ENCODE data around the gene CHTOP.
A peak's percentile ranks its signal among the peaks of the same experiment; 100 is the strongest.

Gene CHTOP

DNA sequence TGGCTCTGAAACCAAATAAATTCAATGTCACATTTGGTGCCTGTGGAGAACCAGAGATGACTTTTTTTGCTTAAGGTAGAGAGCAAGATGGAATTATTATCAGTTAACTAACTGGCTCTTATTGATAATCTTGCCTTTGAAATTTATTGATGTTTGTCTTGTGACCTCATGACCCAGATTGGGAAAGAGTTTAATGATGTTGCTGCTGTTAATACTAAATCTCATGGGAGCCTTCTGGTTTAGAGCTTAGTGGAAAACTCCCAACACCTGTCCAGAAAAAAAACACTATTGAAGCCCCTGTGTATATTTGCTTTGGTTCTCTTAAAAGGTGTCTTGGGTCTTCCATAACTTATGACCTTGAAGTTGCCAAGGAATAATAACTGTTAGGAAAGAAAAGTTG lies 9.9 kb downstream of the CHTOP start:
- no peak overlapping the region for H3K23ac ChIP-seq (ENCODE audit: low read length)
- no peak overlapping the region for H2BK120ac ChIP-seq (ENCODE audit: low read depth, low read length)
- peaks cover 13% of the 10 kb centered on the region for H3K79me1 ChIP-seq (ENCODE audit: low read length)
- no peaks in the 10 kb centered on the region for H3K4me1 ChIP-seq (ENCODE audit: control insufficient read depth, low read depth, low read length)
- H2BK5ac ChIP-seq (ENCODE audit: low read length) = no peak overlapping the region
- H3K56ac ChIP-seq (ENCODE audit: low read length) = no peak overlapping the region
- H3K79me2 ChIP-seq (ENCODE audit: control insufficient read depth, insufficient read depth, low read length) = no peaks in the 10 kb centered on the region
- H3K4ac ChIP-seq (ENCODE audit: low read depth, low read length) = no peak overlapping the region
- peaks cover 29% of the 10 kb centered on the region for H3K36me3 ChIP-seq (ENCODE audit: control insufficient read depth, insufficient read depth, low read length)
- no peak for DNase-seq
- no peak overlapping the region for H4K5ac ChIP-seq (ENCODE audit: low read length)
- no peak overlapping the region for H4K8ac ChIP-seq (ENCODE audit: low read depth, low read length)
- H3K4me2 ChIP-seq (ENCODE audit: low read length) = no peak overlapping the region
- H3K27ac ChIP-seq (ENCODE audit: low read depth, low read length) = no peak overlapping the region
- H3K18ac ChIP-seq (ENCODE audit: low read length) = no peak overlapping the region
- H3K27me3 ChIP-seq (ENCODE audit: insufficient read depth, low read length, poor library complexity) = no peaks in the 10 kb centered on the region
- H3K4me3 ChIP-seq (ENCODE audit: low read length) = no peak overlapping the region
- H2AK5ac ChIP-seq (ENCODE audit: low read length) = no peak overlapping the region
- H3K9ac ChIP-seq (ENCODE audit: low read length) = no peak overlapping the region
- H2BK15ac ChIP-seq (replicated peaks; ENCODE audit: low read depth) = no peak overlapping the region

DNA sequence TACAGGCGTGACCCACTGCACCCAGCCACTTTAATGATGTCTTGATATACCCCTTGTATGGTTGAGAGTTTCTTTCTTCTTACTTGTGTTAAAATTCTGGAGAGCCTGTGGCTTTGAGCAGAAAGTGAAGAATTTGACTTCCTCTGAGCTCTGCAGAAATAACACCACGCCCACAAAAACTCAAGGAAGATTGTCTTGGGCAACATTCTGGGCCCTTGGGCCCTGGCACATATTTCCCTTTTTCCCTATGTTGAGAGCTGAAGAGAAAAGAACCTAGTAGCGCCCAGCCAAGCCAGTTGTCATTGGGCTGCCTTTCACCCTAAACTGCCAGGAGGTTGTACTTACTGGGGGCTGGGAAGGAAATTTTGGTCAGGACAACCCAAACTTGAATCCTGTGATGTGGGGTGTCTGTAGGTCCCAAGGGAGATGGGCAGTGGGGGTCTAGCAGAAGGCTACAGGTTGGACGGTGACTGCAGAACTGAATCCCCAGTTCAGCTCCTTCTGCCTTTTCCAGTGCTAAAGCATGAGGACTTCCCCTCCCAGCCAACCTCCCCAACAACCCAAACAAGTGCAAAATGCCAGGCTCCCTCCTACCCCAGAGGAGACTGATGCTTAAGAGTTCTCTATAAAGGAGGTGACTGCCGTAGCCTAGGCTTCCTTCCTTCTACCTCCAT lies 12.9 kb downstream of the CHTOP start:
- H3K18ac ChIP-seq (ENCODE audit: low read length) = no peak overlapping the region
- no peaks in the 10 kb centered on the region for H3K27me3 ChIP-seq (ENCODE audit: insufficient read depth, low read length, poor library complexity)
- H3K79me1 ChIP-seq (ENCODE audit: low read length) = peaks cover 8% of the 10 kb centered on the region
- H3K23ac ChIP-seq (ENCODE audit: low read length) = no peak overlapping the region
- no peak overlapping the region for H3K56ac ChIP-seq (ENCODE audit: low read length)
- peaks cover 18% of the 10 kb centered on the region for H3K36me3 ChIP-seq (ENCODE audit: control insufficient read depth, insufficient read depth, low read length)
- H3K4ac ChIP-seq (ENCODE audit: low read depth, low read length) = no peak overlapping the region
- peaks cover 2% of the 10 kb centered on the region for H3K4me1 ChIP-seq (ENCODE audit: control insufficient read depth, low read depth, low read length)
- no peak overlapping the region for H3K4me3 ChIP-seq (ENCODE audit: low read length)
- H2BK120ac ChIP-seq (ENCODE audit: low read depth, low read length) = no peak overlapping the region
- no peak overlapping the region for H4K8ac ChIP-seq (ENCODE audit: low read depth, low read length)
- DNase-seq = no peak
- H2AK5ac ChIP-seq (ENCODE audit: low read length) = no peak overlapping the region
- H2BK15ac ChIP-seq (replicated peaks; ENCODE audit: low read depth) = no peak overlapping the region
- H2BK5ac ChIP-seq (ENCODE audit: low read length) = no peak overlapping the region
- no CpG with 5 or more reads among the region's 5 CpGs for WGBS (ENCODE audit: extremely low coverage, insufficient coverage, low lambda C conversion rate)
- no peak overlapping the region for H3K4me2 ChIP-seq (ENCODE audit: low read length)
- H3K79me2 ChIP-seq (ENCODE audit: control insufficient read depth, insufficient read depth, low read length) = no peaks in the 10 kb centered on the region
- H3K9ac ChIP-seq (ENCODE audit: low read length) = no peak overlapping the region
- H3K27ac ChIP-seq (ENCODE audit: low read depth, low read length) = no peak overlapping the region
- H4K5ac ChIP-seq (ENCODE audit: low read length) = no peak overlapping the region

DNA sequence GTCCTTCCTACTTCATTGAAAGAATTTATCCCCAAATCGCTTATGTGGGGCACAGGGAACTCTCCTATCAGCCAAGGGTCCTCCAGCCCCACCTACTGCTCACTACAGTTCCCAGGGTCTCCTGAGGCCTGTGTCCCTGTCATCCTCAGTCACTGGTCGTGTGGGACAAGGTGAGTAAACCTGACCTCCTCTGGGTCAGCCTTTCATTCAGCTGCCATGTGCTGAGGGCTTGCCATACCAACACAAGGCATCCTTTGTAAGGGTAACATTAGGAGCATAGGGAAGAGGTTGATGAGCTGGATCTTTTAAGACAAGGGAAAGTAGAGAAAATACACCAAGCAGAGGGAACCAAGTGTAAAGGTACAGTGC lies 13.5 kb downstream of the CHTOP start:
- no peak overlapping the region for H3K23ac ChIP-seq (ENCODE audit: low read length)
- H3K56ac ChIP-seq (ENCODE audit: low read length) = no peak overlapping the region
- H3K27me3 ChIP-seq (ENCODE audit: insufficient read depth, low read length, poor library complexity) = no peaks in the 10 kb centered on the region
- no peak overlapping the region for H3K27ac ChIP-seq (ENCODE audit: low read depth, low read length)
- no peak overlapping the region for H4K8ac ChIP-seq (ENCODE audit: low read depth, low read length)
- H3K79me1 ChIP-seq (ENCODE audit: low read length) = peaks cover 6% of the 10 kb centered on the region
- no peaks in the 10 kb centered on the region for H3K79me2 ChIP-seq (ENCODE audit: control insufficient read depth, insufficient read depth, low read length)
- no CpG with 5 or more reads among the region's 2 CpGs for WGBS (ENCODE audit: extremely low coverage, insufficient coverage, low lambda C conversion rate)
- H2BK15ac ChIP-seq (replicated peaks; ENCODE audit: low read depth) = no peak overlapping the region
- peak; percentile 49 for DNase-seq
- H3K4me2 ChIP-seq (ENCODE audit: low read length) = no peak overlapping the region
- H3K18ac ChIP-seq (ENCODE audit: low read length) = no peak overlapping the region
- H3K4me1 ChIP-seq (ENCODE audit: control insufficient read depth, low read depth, low read length) = peaks cover 2% of the 10 kb centered on the region
- no peak overlapping the region for H4K5ac ChIP-seq (ENCODE audit: low read length)
- H3K4ac ChIP-seq (ENCODE audit: low read depth, low read length) = no peak overlapping the region
- H3K9ac ChIP-seq (ENCODE audit: low read length) = no peak overlapping the region
- H3K36me3 ChIP-seq (ENCODE audit: control insufficient read depth, insufficient read depth, low read length) = peaks cover 13% of the 10 kb centered on the region
- H3K4me3 ChIP-seq (ENCODE audit: low read length) = no peak overlapping the region
- no peak overlapping the region for H2BK120ac ChIP-seq (ENCODE audit: low read depth, low read length)
- no peak overlapping the region for H2BK5ac ChIP-seq (ENCODE audit: low read length)
- H2AK5ac ChIP-seq (ENCODE audit: low read length) = no peak overlapping the region

DNA sequence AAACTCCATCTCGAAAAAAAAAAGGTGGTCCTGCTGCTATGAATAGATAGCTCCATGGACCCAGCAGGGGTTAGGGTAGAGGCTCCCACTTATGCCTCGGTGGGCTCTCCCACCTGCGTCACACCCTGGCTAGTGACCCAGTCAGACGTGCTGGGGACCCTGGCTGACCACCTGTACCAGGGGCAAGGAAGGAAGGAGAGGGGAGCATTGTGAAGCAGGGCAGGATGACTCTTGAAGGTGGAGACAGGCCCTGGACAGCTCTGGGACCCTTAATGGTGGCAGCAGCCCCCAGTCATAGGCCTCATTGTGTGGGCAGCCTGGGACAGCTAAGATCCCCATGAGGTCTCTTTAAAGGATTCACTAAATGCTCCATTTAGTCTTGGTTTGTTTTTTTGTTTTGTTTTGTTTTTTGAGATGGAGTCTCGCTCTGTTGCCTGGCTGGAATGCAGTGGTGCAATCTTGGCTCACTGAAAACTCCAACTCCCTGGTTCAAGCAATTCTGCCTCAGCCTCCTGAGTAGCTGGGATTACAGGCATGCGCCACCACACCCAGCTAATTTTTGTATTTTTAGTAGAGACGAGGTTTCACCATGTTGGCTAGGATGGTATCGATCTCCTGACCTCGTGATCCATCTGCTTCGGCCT lies 14.3 kb downstream of the CHTOP start:
- Histone ChIP-seq H4K5ac (ENCODE audit: low read length) (no peak overlapping the region), H3K27ac (ENCODE audit: low read depth, low read length) (no peak overlapping the region), H3K4ac (ENCODE audit: low read depth, low read length) (no peak overlapping the region), H3K27me3 (ENCODE audit: insufficient read depth, low read length, poor library complexity) (no peaks in the 10 kb centered on the region), H4K8ac (ENCODE audit: low read depth, low read length) (no peak overlapping the region), H3K56ac (ENCODE audit: low read length) (no peak overlapping the region), H2BK15ac (replicated peaks; ENCODE audit: low read depth) (no peak overlapping the region), H3K9ac (ENCODE audit: low read length) (no peak overlapping the region), H3K79me1 (ENCODE audit: low read length) (peaks cover 3% of the 10 kb centered on the region), H3K79me2 (ENCODE audit: control insufficient read depth, insufficient read depth, low read length) (no peaks in the 10 kb centered on the region), H2AK5ac (ENCODE audit: low read length) (no peak overlapping the region), H3K4me2 (ENCODE audit: low read length) (no peak overlapping the region), H2BK5ac (ENCODE audit: low read length) (no peak overlapping the region), H3K23ac (ENCODE audit: low read length) (no peak overlapping the region), H3K36me3 (ENCODE audit: control insufficient read depth, insufficient read depth, low read length) (peaks cover 11% of the 10 kb centered on the region), H3K4me3 (ENCODE audit: low read length) (no peak overlapping the region), H3K18ac (ENCODE audit: low read length) (no peak overlapping the region), H2BK120ac (ENCODE audit: low read depth, low read length) (no peak overlapping the region), H3K4me1 (ENCODE audit: control insufficient read depth, low read depth, low read length) (peaks cover 2% of the 10 kb centered on the region)
- WGBS (ENCODE audit: extremely low coverage, insufficient coverage, low lambda C conversion rate) = no CpG with 5 or more reads among the region's 10 CpGs
- no peak for DNase-seq

DNA sequence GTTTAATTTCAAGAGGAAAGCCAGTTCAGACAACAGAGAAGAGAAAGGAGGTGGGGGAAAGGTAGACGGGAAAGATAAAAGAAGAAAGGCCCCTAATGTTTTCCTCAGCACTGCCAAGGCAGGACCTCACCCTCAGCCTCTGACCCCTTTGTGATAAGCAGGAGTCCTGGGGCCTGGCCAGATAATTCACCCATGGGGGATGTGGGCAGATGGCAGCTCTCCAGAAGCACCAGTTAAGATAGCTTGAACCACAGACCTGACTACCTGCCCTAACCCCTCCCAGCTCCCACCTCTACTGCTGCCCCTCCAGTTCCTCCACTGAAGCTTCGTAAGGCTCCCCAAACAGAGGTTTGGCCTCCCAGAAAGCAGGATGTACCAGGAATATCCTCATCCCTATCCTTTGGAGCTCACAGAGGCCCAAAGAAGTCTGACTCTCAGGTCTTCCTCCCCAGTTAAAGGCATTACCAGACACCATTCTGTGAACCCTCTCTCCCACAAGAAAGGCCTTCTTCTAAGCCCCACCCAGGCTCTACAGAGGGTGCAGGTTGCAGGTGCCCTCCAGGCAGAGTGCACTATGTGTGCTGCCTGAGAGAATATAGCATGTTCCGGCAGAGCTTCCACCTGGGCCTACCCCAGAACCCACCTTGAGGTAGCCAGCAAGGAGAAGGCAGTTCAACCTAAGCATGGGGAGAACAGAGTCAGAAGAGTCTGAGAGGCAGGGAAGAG lies 15.4 kb downstream of the CHTOP start:
- no peak overlapping the region for H2BK5ac ChIP-seq (ENCODE audit: low read length)
- peak overlapping the region; percentile 30 for H3K56ac ChIP-seq (ENCODE audit: low read length)
- WGBS (ENCODE audit: extremely low coverage, insufficient coverage, low lambda C conversion rate) = no CpG with 5 or more reads among the region's 3 CpGs
- no peak overlapping the region for H3K4me3 ChIP-seq (ENCODE audit: low read length)
- no peak overlapping the region for H3K4me2 ChIP-seq (ENCODE audit: low read length)
- no peak overlapping the region for H2BK120ac ChIP-seq (ENCODE audit: low read depth, low read length)
- peaks cover 2% of the 10 kb centered on the region for H3K4me1 ChIP-seq (ENCODE audit: control insufficient read depth, low read depth, low read length)
- H2BK15ac ChIP-seq (replicated peaks; ENCODE audit: low read depth) = no peak overlapping the region
- no peak overlapping the region for H2AK5ac ChIP-seq (ENCODE audit: low read length)
- H3K9ac ChIP-seq (ENCODE audit: low read length) = no peak overlapping the region
- no peaks in the 10 kb centered on the region for H3K27me3 ChIP-seq (ENCODE audit: insufficient read depth, low read length, poor library complexity)
- no peaks in the 10 kb centered on the region for H3K79me2 ChIP-seq (ENCODE audit: control insufficient read depth, insufficient read depth, low read length)
- DNase-seq = no peak
- H3K23ac ChIP-seq (ENCODE audit: low read length) = no peak overlapping the region
- H4K5ac ChIP-seq (ENCODE audit: low read length) = no peak overlapping the region
- no peak overlapping the region for H4K8ac ChIP-seq (ENCODE audit: low read depth, low read length)
- H3K18ac ChIP-seq (ENCODE audit: low read length) = no peak overlapping the region
- no peak overlapping the region for H3K4ac ChIP-seq (ENCODE audit: low read depth, low read length)
- peak overlapping the region; percentile 36 for H3K27ac ChIP-seq (ENCODE audit: low read depth, low read length)
- H3K36me3 ChIP-seq (ENCODE audit: control insufficient read depth, insufficient read depth, low read length) = peaks cover 8% of the 10 kb centered on the region
- H3K79me1 ChIP-seq (ENCODE audit: low read length) = no peaks in the 10 kb centered on the region

All from mesendoderm (in vitro differentiated cells).